ENCODE measurements around the gene RAB17.

Gene RAB17

GRCh38 chr2:237569041-237569440 is 21.5 kb downstream of the RAB17 start:
- H3K9ac ChIP-seq (ENCODE audit: low read length): no peak overlapping the region
- WGBS: 96% methylated on average over 5 of the region's 5 CpGs
- no peak for DNase-seq
- H2BK5ac ChIP-seq (ENCODE audit: low read depth, low read length, poor library complexity, severe bottlenecking): no peak overlapping the region
- no peak overlapping the region for H3K4me3 ChIP-seq (ENCODE audit: insufficient read depth in 1 of 2, low read depth in 1 of 2, low read length in 2 of 2)
- no peak overlapping the region for H2BK15ac ChIP-seq (ENCODE audit: low read depth, poor library complexity, severe bottlenecking)
- H3K79me1 ChIP-seq (replicated peaks; ENCODE audit: low read length, poor library complexity, severe bottlenecking): no peaks in the 10 kb centered on the region
- no peak overlapping the region for H3K4me2 ChIP-seq (ENCODE audit: low read length, poor library complexity, severe bottlenecking)
- no peak overlapping the region for H3K14ac ChIP-seq (ENCODE audit: low read length in 2 of 2)
- no peak overlapping the region for H3K23ac ChIP-seq (ENCODE audit: low read length in 2 of 2)
- no peak overlapping the region for H2AFZ ChIP-seq (ENCODE audit: low read depth, low read length)
- no peak overlapping the region for H3K18ac ChIP-seq (ENCODE audit: low read depth in 1 of 2, low read length in 2 of 2)
- no peak overlapping the region for H2AK5ac ChIP-seq (ENCODE audit: low read length, severe bottlenecking)
- peaks cover 9 to 12% of the 10 kb centered on the region in 2 experiments for H3K27me3 ChIP-seq (ENCODE audit: control insufficient read depth in 1 of 2, insufficient read depth in 1 of 2, low read length in 2 of 2)
- peaks cover 7% of the 10 kb centered on the region for H3K4me1 ChIP-seq (ENCODE audit: control insufficient read depth, insufficient read depth, low read depth, low read length)
- no peak overlapping the region for H4K91ac ChIP-seq (ENCODE audit: low read length)
- H2BK120ac ChIP-seq (ENCODE audit: low read depth, low read length): no peak overlapping the region
- H2BK12ac ChIP-seq (ENCODE audit: low read length in 2 of 2): no peak overlapping the region
- H4K8ac ChIP-seq (ENCODE audit: low read length): no peak overlapping the region
- H3K27ac ChIP-seq (ENCODE audit: low read length, poor library complexity, severe bottlenecking): no peak overlapping the region
- no peaks in the 10 kb centered on the region for H3K36me3 ChIP-seq (ENCODE audit: control insufficient read depth in 1 of 2, insufficient read depth in 2 of 2, low read depth in 1 of 2, low read length in 2 of 2)
- H3K9me3 ChIP-seq (ENCODE audit: control insufficient read depth, low read length): no peaks in the 10 kb centered on the region
- H3K4ac ChIP-seq (ENCODE audit: low read depth in 1 of 2, low read length in 2 of 2): no peak overlapping the region

DNA sequence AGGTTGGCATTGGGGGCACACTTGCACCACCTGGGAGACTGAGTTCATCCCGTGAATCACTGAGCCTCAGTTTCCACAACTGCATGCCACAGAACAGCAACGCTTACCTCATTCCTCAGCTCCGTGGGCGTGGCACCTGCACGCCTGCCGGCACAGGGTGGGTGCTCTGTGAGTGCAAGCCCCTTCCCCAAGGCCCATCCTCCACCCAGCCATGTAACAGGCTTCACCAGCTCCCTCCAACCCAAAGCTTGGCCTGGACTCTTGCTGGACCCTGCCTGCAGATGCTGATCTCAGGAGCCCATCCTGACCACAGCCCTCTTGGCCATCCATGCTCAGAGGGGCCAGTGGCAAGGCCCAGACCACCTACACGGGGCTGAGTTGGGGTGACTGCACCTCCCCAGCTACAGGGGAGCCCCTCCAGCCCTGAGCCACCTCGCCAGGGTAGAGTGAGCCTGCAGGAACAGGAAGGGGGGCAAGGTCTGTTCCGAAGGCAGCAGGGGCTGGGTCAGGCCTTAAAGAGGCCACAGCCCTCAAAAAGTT is 22.3 kb downstream of the RAB17 start:
- WGBS: 84% methylated on average over 9 of the region's 9 CpGs
- Histone ChIP-seq H2BK15ac (ENCODE audit: low read depth, poor library complexity, severe bottlenecking) (no peak overlapping the region), H3K27me3 (ENCODE audit: control insufficient read depth in 1 of 2, insufficient read depth in 1 of 2, low read length in 2 of 2) (peaks cover 12 to 21% of the 10 kb centered on the region in 2 experiments), H3K4me3 (ENCODE audit: insufficient read depth in 1 of 2, low read depth in 1 of 2, low read length in 2 of 2) (no peak overlapping the region), H2BK12ac (ENCODE audit: low read length in 2 of 2) (no peak overlapping the region), H3K14ac (ENCODE audit: low read length in 2 of 2) (no peak overlapping the region), H2AK5ac (ENCODE audit: low read length, severe bottlenecking) (no peak overlapping the region), H3K23ac (ENCODE audit: low read length in 2 of 2) (no peak overlapping the region), H3K79me1 (replicated peaks; ENCODE audit: low read length, poor library complexity, severe bottlenecking) (no peaks in the 10 kb centered on the region), H3K18ac (ENCODE audit: low read depth in 1 of 2, low read length in 2 of 2) (no peak overlapping the region), H4K91ac (ENCODE audit: low read length) (no peak overlapping the region), H3K27ac (ENCODE audit: low read length, poor library complexity, severe bottlenecking) (no peak overlapping the region), H3K4ac (ENCODE audit: low read depth in 1 of 2, low read length in 2 of 2) (no peak overlapping the region), H3K9ac (ENCODE audit: low read length) (no peak overlapping the region), H3K36me3 (ENCODE audit: control insufficient read depth in 1 of 2, insufficient read depth in 2 of 2, low read depth in 1 of 2, low read length in 2 of 2) (no peaks in the 10 kb centered on the region), H3K4me2 (ENCODE audit: low read length, poor library complexity, severe bottlenecking) (no peak overlapping the region), H4K8ac (ENCODE audit: low read length) (no peak overlapping the region), H3K4me1 (ENCODE audit: control insufficient read depth, insufficient read depth, low read depth, low read length) (peaks cover 7% of the 10 kb centered on the region), H2BK5ac (ENCODE audit: low read depth, low read length, poor library complexity, severe bottlenecking) (no peak overlapping the region), H2BK120ac (ENCODE audit: low read depth, low read length) (no peak overlapping the region), H3K9me3 (ENCODE audit: control insufficient read depth, low read length) (no peaks in the 10 kb centered on the region), H2AFZ (ENCODE audit: low read depth, low read length) (no peak overlapping the region)
- no peak for DNase-seq

GRCh38 chr2:237567276-237568029 is 23.1 kb downstream of the RAB17 start:
- no peak overlapping the region for H3K9ac ChIP-seq (ENCODE audit: low read length)
- H3K4ac ChIP-seq (ENCODE audit: low read depth in 1 of 2, low read length in 2 of 2): no peak overlapping the region
- no peaks in the 10 kb centered on the region for H3K79me1 ChIP-seq (replicated peaks; ENCODE audit: low read length, poor library complexity, severe bottlenecking)
- H2BK15ac ChIP-seq (ENCODE audit: low read depth, poor library complexity, severe bottlenecking): no peak overlapping the region
- no peak for DNase-seq
- no peak overlapping the region for H3K4me3 ChIP-seq (ENCODE audit: insufficient read depth in 1 of 2, low read depth in 1 of 2, low read length in 2 of 2)
- H2AFZ ChIP-seq (ENCODE audit: low read depth, low read length): no peak overlapping the region
- 95% methylated on average over 16 of the region's 16 CpGs for WGBS
- H2BK5ac ChIP-seq (ENCODE audit: low read depth, low read length, poor library complexity, severe bottlenecking): no peak overlapping the region
- no peak overlapping the region for H3K14ac ChIP-seq (ENCODE audit: low read length in 2 of 2)
- no peak overlapping the region for H4K8ac ChIP-seq (ENCODE audit: low read length)
- H4K91ac ChIP-seq (ENCODE audit: low read length): no peak overlapping the region
- no peak overlapping the region for H3K18ac ChIP-seq (ENCODE audit: low read depth in 1 of 2, low read length in 2 of 2)
- no peak overlapping the region for H2BK12ac ChIP-seq (ENCODE audit: low read length in 2 of 2)
- no peak overlapping the region for H3K27ac ChIP-seq (ENCODE audit: low read length, poor library complexity, severe bottlenecking)
- H3K27me3 ChIP-seq (ENCODE audit: control insufficient read depth in 1 of 2, insufficient read depth in 1 of 2, low read length in 2 of 2): peaks cover 12 to 24% of the 10 kb centered on the region in 2 experiments
- no peak overlapping the region for H3K23ac ChIP-seq (ENCODE audit: low read length in 2 of 2)
- no peaks in the 10 kb centered on the region for H3K36me3 ChIP-seq (ENCODE audit: control insufficient read depth in 1 of 2, insufficient read depth in 2 of 2, low read depth in 1 of 2, low read length in 2 of 2)
- H3K9me3 ChIP-seq (ENCODE audit: control insufficient read depth, low read length): no peaks in the 10 kb centered on the region
- H3K4me1 ChIP-seq (ENCODE audit: control insufficient read depth, insufficient read depth, low read depth, low read length): peaks cover 3% of the 10 kb centered on the region
- no peak overlapping the region for H2BK120ac ChIP-seq (ENCODE audit: low read depth, low read length)
- H2AK5ac ChIP-seq (ENCODE audit: low read length, severe bottlenecking): no peak overlapping the region
- no peak overlapping the region for H3K4me2 ChIP-seq (ENCODE audit: low read length, poor library complexity, severe bottlenecking)

- WGBS: 90% methylated on average over 32 of the region's 32 CpGs
- DNase-seq: no peak
- no peak within 1 kb of the TSS for H2BK5ac ChIP-seq (ENCODE audit: low read depth, low read length, poor library complexity, severe bottlenecking)
Observed at GRCh38 chr2:237566401-237567235, 23.9 kb downstream of the RAB17 start, which contains the start of gene PRLH. TSS of gene PRLH (plus strand) at chr2:237566574. CDS start at chr2:237566574, 0 bp downstream.

More at GRCh38 chr2:237566401-237567235, 23.9 kb downstream of the RAB17 start, which contains the start of gene PRLH:
- Histone ChIP-seq H2BK120ac (ENCODE audit: low read depth, low read length) (no peak within 1 kb of the TSS), H3K36me3 (ENCODE audit: control insufficient read depth in 1 of 2, insufficient read depth in 2 of 2, low read depth in 1 of 2, low read length in 2 of 2) (no peaks in the 10 kb centered on the region), H3K9ac (ENCODE audit: low read length) (no peak within 1 kb of the TSS), H3K27ac (ENCODE audit: low read length, poor library complexity, severe bottlenecking) (no peak within 1 kb of the TSS), H3K23ac (ENCODE audit: low read length in 2 of 2) (no peak within 1 kb of the TSS), H4K8ac (ENCODE audit: low read length) (no peak within 1 kb of the TSS), H3K4me2 (ENCODE audit: low read length, poor library complexity, severe bottlenecking) (no peak within 1 kb of the TSS), H3K4me1 (ENCODE audit: control insufficient read depth, insufficient read depth, low read depth, low read length) (no peaks in the 10 kb centered on the region), H2AFZ (ENCODE audit: low read depth, low read length) (no peak within 1 kb of the TSS), H3K27me3 (ENCODE audit: control insufficient read depth in 1 of 2, insufficient read depth in 1 of 2, low read length in 2 of 2) (peaks cover 12 to 27% of the 10 kb centered on the region in 2 experiments), H3K9me3 (ENCODE audit: control insufficient read depth, low read length) (no peaks in the 10 kb centered on the region), H3K18ac (ENCODE audit: low read depth in 1 of 2, low read length in 2 of 2) (no peak within 1 kb of the TSS), H3K79me1 (replicated peaks; ENCODE audit: low read length, poor library complexity, severe bottlenecking) (no peaks in the 10 kb centered on the region), H2BK15ac (ENCODE audit: low read depth, poor library complexity, severe bottlenecking) (no peak within 1 kb of the TSS), H3K4me3 (ENCODE audit: insufficient read depth in 1 of 2, low read depth in 1 of 2, low read length in 2 of 2) (no peak within 1 kb of the TSS), H2AK5ac (ENCODE audit: low read length, severe bottlenecking) (no peak within 1 kb of the TSS), H3K14ac (ENCODE audit: low read length in 2 of 2) (peak within 1 kb of the TSS in 1 of 2 experiments; percentile 22), H3K4ac (ENCODE audit: low read depth in 1 of 2, low read length in 2 of 2) (no peak within 1 kb of the TSS), H4K91ac (ENCODE audit: low read length) (peak within 1 kb of the TSS; percentile 19), H2BK12ac (ENCODE audit: low read length in 2 of 2) (no peak within 1 kb of the TSS)
